HCT116 (cell line): ENCODE results near the gene AKAP13. TPM values are rescaled to one million over a fixed set of nuclear protein-coding genes. Genes with fewer than 3 reads are reported as not detected.

ENCODE experiments used
- ATAC-seq: fragments of 200-7000 bp; cut with Tn5 transposase; 2 replicates; pipeline ENCODE4 v1.9.1; 2020; ENCODE audit warnings: mild to moderate bottlenecking, moderate library complexity
- BruUV-seq: library from RNA; stranded (reverse); fragments of 400-500 nt; replicated peaks from 2 replicates; lab custom pipeline; 2021; lab: Mats Ljungman, UMichigan
- CTCF ChIA-PET: fragments of 300-600 bp; sonication (Branson Sonifier 250); formaldehyde crosslinking; loops from one replicate; lab custom pipeline; 2021; ENCODE audit warnings: antibody characterized with exemption; lab: Charles Lee
- POLR2A ChIA-PET: fragments of 300-600, 350-600 bp; sonication (Branson Sonifier 250); formaldehyde crosslinking; loops from one replicate; lab custom pipeline; 2021; ENCODE audit warnings: antibody characterized with exemption; lab: Charles Lee
- RAD21 ChIA-PET, 2 experiments: fragments of 300-600 bp; sonication (Branson Sonifier 250); formaldehyde crosslinking; loops; one replicate each; lab custom pipeline; 2023; ENCODE audit warnings: low total read pairs in 2 of 2; ENCODE audit not compliant: uncharacterized antibody in 2 of 2, unreplicated experiment in 2 of 2, low non-redundant PET in 1 of 2; lab: Charles Lee
- DNase-seq: peaks from one replicate; pipeline ENCODE4 v3.0.0-alpha.2; 2010; ENCODE audit warnings: low read depth, low spot score
- H2AFZ ChIP-seq: fragments of 200-600 bp; shearing (Covaris generic), sonication (generic); 2 replicates; pipeline ENCODE4 v1.6.1; 2017; ENCODE audit warnings: low read depth, mixed run types, mixed read lengths, antibody characterized with exemption, low read length; ENCODE audit not compliant: poor library complexity, severe bottlenecking
- H3K27ac ChIP-seq: 2 replicates; pipeline ENCODE4 v1.5.1; 2012; ENCODE audit warnings: low read depth, low read length
- H3K27me3 ChIP-seq: fragments of 200-600 bp; sonication (generic); 2 replicates; pipeline ENCODE4 v1.6.1; 2016; ENCODE audit warnings: mixed run types, low read length, mixed read lengths; ENCODE audit not compliant: insufficient read depth
- H3K36me3 ChIP-seq, 2 experiments: fragments of 200-500 bp in 1 of 2; fragments of 200-600 bp in 1 of 2; sonication (Bioruptor generic) in 1 of 2; sonication (generic) in 1 of 2; 2 replicates each; pipeline versions ENCODE4 v1.5.1 to v1.6.1; 2014 to 2016; ENCODE audit warnings: low read length in 2 of 2, inconsistent platforms in 1 of 2, mixed read lengths in 1 of 2, mixed run types in 1 of 2; ENCODE audit not compliant: insufficient read depth in 2 of 2, control insufficient read depth in 1 of 2
- H3K4me1 ChIP-seq, 2 experiments: fragments of 200-600 bp in 1 of 2; sonication (generic) in 1 of 2; 2 replicates each; pipeline versions ENCODE4 v1.5.1 to v1.6.1; 2012 to 2017; ENCODE audit warnings: low read length in 2 of 2, inconsistent platforms in 1 of 2, mild to moderate bottlenecking in 1 of 2, mixed read lengths in 1 of 2, mixed run types in 1 of 2, moderate library complexity in 1 of 2; ENCODE audit not compliant: insufficient read depth in 2 of 2, control insufficient read depth in 1 of 2
- H3K4me2 ChIP-seq: fragments of 200-600 bp; sonication (generic); 2 replicates; pipeline ENCODE4 v1.6.1; 2017; ENCODE audit warnings: mixed run types, low read length, mixed read lengths
- H3K4me3 ChIP-seq, 2 experiments: fragments of 200-600 bp in 1 of 2; sonication (generic) in 1 of 2; replicated peaks in 1 of 2; 2 replicates each; pipeline ENCODE4 v1.5.1; 2011 to 2016; ENCODE audit warnings: low read length in 2 of 2, control low read depth in 1 of 2, low read depth in 1 of 2, mild to moderate bottlenecking in 1 of 2, mixed read lengths in 1 of 2, mixed run types in 1 of 2
- H3K79me2 ChIP-seq: fragments of 200-600 bp; sonication (generic); 2 replicates; pipeline ENCODE4 v1.6.1; 2017; ENCODE audit warnings: mild to moderate bottlenecking, mixed run types, low read length, moderate library complexity, mixed read lengths; ENCODE audit not compliant: insufficient read depth
- H3K9ac ChIP-seq: fragments of 200-600 bp; sonication (generic); 2 replicates; pipeline ENCODE4 v1.6.1; 2016; ENCODE audit warnings: low read length, mixed read lengths
- H3K9me2 ChIP-seq: fragments of 200-600 bp; sonication (generic), shearing (Covaris generic); 2 replicates; pipeline ENCODE4 v1.6.1; 2017; ENCODE audit warnings: mixed run types, mild to moderate bottlenecking, moderate library complexity; ENCODE audit not compliant: insufficient read depth
- H3K9me3 ChIP-seq, 2 experiments: fragments of 200-500 bp in 1 of 2; fragments of 200-600 bp in 1 of 2; sonication (Bioruptor generic) in 1 of 2; sonication (generic) in 1 of 2; 2 replicates each; pipeline ENCODE4 v1.6.1; 2014 to 2017; ENCODE audit warnings: low read length in 2 of 2, mixed read lengths in 2 of 2, inconsistent platforms in 1 of 2, low read depth in 1 of 2, mild to moderate bottlenecking in 1 of 2, mixed run types in 1 of 2, moderate library complexity in 1 of 2; ENCODE audit not compliant: control insufficient read depth in 1 of 2, insufficient read depth in 1 of 2
- H4K20me1 ChIP-seq: fragments of 200-600 bp; sonication (generic), shearing (Covaris generic); 2 replicates; pipeline ENCODE4 v1.6.1; 2017; ENCODE audit warnings: mixed run types, mild to moderate bottlenecking, moderate library complexity; ENCODE audit not compliant: insufficient read depth
- ATF3 ChIP-seq: IDR thresholded peaks from 2 replicates; pipeline ENCODE4 v1.6.1; 2012
- CEBPB ChIP-seq: IDR thresholded peaks from 2 replicates; pipeline ENCODE4 v1.6.1; 2012; ENCODE audit warnings: low read depth
- EGR1 ChIP-seq: IDR thresholded peaks from 2 replicates; pipeline ENCODE4 v1.6.1; 2012; ENCODE audit warnings: low read depth
- ELF1 ChIP-seq: IDR thresholded peaks from 2 replicates; pipeline ENCODE4 v1.6.1; 2012; ENCODE audit warnings: low read depth, borderline replicate concordance
- EZH2phosphoT487 ChIP-seq: fragments of 200-600 bp; IDR thresholded peaks from 2 replicates; pipeline ENCODE4 v1.6.1; 2018; ENCODE audit warnings: antibody characterized with exemption, borderline replicate concordance
- JUND ChIP-seq: IDR thresholded peaks from 2 replicates; pipeline ENCODE4 v1.6.1; 2012
- MAX ChIP-seq: IDR thresholded peaks from 2 replicates; pipeline ENCODE4 v1.6.1; 2012
- POLR2AphosphoS5 ChIP-seq: IDR thresholded peaks from 2 replicates; pipeline ENCODE4 v1.6.1; 2011; ENCODE audit warnings: mild to moderate bottlenecking, low read depth, low read length, moderate library complexity
- RAD21 ChIP-seq: IDR thresholded peaks from 2 replicates; pipeline ENCODE4 v1.6.1; 2012; ENCODE audit warnings: low read depth, mild to moderate bottlenecking
- REST ChIP-seq: IDR thresholded peaks from 2 replicates; pipeline ENCODE4 v1.6.1; 2012; ENCODE audit warnings: low read depth
- SIN3A ChIP-seq: IDR thresholded peaks from 2 replicates; pipeline ENCODE4 v1.6.1; 2012; ENCODE audit warnings: low read depth
- SRF ChIP-seq: IDR thresholded peaks from 2 replicates; pipeline ENCODE4 v1.6.1; 2012; ENCODE audit warnings: low read depth
- TCF7L2 ChIP-seq: IDR thresholded peaks from 2 replicates; pipeline ENCODE4 v1.7.0; 2011; ENCODE audit warnings: borderline replicate concordance, inconsistent platforms; ENCODE audit not compliant: insufficient read depth, insufficient read length; ENCODE audit errors: extremely low read depth
- ZFX ChIP-seq: fragments of 450-650 bp; IDR thresholded peaks from 2 replicates; pipeline ENCODE4 v1.6.1; 2017
- ZNF274 ChIP-seq: fragments of 200-500 bp; sonication (Bioruptor generic); IDR thresholded peaks from 2 replicates; pipeline ENCODE4 v1.6.1; 2014; ENCODE audit warnings: mild to moderate bottlenecking, low read depth, low read length, inconsistent platforms
- intact Hi-C: fragments of 100-400 bp; cut with micrococcal nuclease; formaldehyde crosslinking; loops from 2 replicates; pipeline ENCODE4 v1.10.0; 2022
- total RNA-seq: library from RNA; stranded (reverse); gene quantifications from one replicate; pipeline ENCODE4 v1.2.1, GENCODE V29; 2021; ENCODE audit not compliant: unreplicated experiment
- TF ChIP-seq, protein P1 (sequence below): IDR thresholded peaks from 2 replicates; pipeline ENCODE4 v1.6.1; 2011; ENCODE audit warnings: mild to moderate bottlenecking, low read length, moderate library complexity; ENCODE audit not compliant: insufficient replicate concordance; ENCODE audit errors: extremely low read depth

AKAP13 gene
- total RNA-seq, 1 experiment from 2014 or later: 43.1 TPM

GRCh38 chr15:85545752-85546151 lies 165.3 kb downstream of the AKAP13 start:
- intact Hi-C loops: no loop called here
- Histone ChIP-seq H3K36me3 (peaks cover 0 to 2% of the 10 kb centered on the region in 2 experiments; a peak in 1 of 4 replicates), H3K4me1 (no peaks in the 10 kb centered on the region), H3K4me3 (no peak overlapping the region), H3K4me2 (no peak overlapping the region), H2AFZ (no peak overlapping the region), H3K9me2 (no peaks in the 10 kb centered on the region), H3K9me3 (no peaks in the 10 kb centered on the region), H3K9ac (no peak overlapping the region), H4K20me1 (no peaks in the 10 kb centered on the region), H3K79me2 (no peaks in the 10 kb centered on the region), H3K27ac (no peak overlapping the region), H3K27me3 (no peaks in the 10 kb centered on the region)
- CTCF ChIA-PET: no interaction called here
- RAD21 ChIA-PET: no interaction called here
- no TSS peak for BruUV-seq
- no peak for TF ChIP-seq ATF3
- TF ChIP-seq MAX: no peak
- TF ChIP-seq ZNF274: no peak
- no peak for TF ChIP-seq POLR2AphosphoS5
- no peak for TF ChIP-seq EZH2phosphoT487
- TF ChIP-seq ZFX: no peak
- TF ChIP-seq SIN3A: no peak
- no peak for TF ChIP-seq JUND
- no peak for TF ChIP-seq REST
- no peak for TF ChIP-seq SRF
- no peak for TF ChIP-seq RAD21
- TF ChIP-seq ELF1: no peak
- TF ChIP-seq EGR1: no peak
- TF ChIP-seq, protein P1, sequence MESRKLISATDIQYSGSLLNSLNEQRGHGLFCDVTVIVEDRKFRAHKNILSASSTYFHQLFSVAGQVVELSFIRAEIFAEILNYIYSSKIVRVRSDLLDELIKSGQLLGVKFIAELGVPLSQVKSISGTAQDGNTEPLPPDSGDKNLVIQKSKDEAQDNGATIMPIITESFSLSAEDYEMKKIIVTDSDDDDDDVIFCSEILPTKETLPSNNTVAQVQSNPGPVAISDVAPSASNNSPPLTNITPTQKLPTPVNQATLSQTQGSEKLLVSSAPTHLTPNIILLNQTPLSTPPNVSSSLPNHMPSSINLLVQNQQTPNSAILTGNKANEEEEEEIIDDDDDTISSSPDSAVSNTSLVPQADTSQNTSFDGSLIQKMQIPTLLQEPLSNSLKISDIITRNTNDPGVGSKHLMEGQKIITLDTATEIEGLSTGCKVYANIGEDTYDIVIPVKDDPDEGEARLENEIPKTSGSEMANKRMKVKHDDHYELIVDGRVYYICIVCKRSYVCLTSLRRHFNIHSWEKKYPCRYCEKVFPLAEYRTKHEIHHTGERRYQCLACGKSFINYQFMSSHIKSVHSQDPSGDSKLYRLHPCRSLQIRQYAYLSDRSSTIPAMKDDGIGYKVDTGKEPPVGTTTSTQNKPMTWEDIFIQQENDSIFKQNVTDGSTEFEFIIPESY: no peak
- TF ChIP-seq CEBPB: no peak
- no peak for TF ChIP-seq TCF7L2
- POLR2A ChIA-PET: no interaction called here
- DNase-seq (no peak), ATAC-seq (no peak)
